ENCODE measurements around the gene SDF4. TPM values are rescaled to one million over a fixed set of nuclear protein-coding genes. Genes with fewer than 3 reads are reported as not detected.

The SDF4 gene
- total and polyA plus RNA-seq, 10 donors, result 39.1 to 145 (median 88.5) TPM

DNA sequence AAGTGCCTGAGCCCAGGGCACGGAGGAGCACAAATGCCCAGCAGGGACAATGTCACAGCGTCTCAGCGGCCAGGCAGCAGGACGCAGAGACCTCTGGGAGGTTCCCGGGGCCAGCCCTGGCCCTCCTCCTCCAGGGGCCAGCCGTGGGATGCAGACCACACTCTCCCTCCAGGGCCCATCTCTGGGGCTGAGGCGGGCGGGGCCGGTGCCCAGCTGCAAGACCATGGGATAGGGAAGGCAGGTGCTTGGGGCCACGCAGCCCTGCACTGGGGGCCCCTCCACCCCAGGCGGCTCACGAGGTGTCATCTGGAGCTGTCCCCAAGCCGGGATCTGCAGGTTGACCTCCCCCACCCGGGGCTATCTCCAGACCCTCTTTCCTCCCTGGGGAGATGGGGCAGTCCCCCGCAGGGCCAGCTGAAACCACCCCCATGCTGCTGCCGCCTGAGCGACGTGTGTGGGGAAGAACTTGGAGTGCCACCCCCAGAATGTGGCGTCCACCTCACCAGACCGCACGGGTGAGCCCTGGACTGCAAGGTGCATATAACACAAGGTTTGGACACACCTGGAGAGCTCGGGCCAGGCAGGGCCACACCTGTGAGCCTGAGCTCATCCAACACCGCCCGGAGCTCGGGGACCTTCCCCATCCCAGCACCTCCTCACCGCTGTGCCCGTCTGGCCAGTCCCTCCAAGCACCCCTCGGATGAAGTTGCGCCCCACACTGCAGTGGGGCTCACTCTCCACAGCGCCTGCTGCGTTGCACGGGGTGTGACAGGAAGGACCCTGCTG lies 62.2 kb downstream of the SDF4 start:
- peaks cover 0 to 73% (median 36%) of the 10 kb centered on the region in 6 donors for H3K4me1 ChIP-seq
- H3K27ac ChIP-seq, result no peak overlapping the region
- H3K4me3 ChIP-seq, result no peak overlapping the region
- intact Hi-C loops (cut with DNase I; ENCODE audit: low total_unique reads), result no loop called here
- 59 to 70% (median 64%) methylated on average over 17 to 32 of the region's 32 CpGs for WGBS, 5 donors
- H3K9me3 ChIP-seq, result no peaks in the 10 kb centered on the region
- DNase-seq, result peak; percentile 75
- no peaks in the 10 kb centered on the region for H3K36me3 ChIP-seq
- TF ChIP-seq, protein P1, sequence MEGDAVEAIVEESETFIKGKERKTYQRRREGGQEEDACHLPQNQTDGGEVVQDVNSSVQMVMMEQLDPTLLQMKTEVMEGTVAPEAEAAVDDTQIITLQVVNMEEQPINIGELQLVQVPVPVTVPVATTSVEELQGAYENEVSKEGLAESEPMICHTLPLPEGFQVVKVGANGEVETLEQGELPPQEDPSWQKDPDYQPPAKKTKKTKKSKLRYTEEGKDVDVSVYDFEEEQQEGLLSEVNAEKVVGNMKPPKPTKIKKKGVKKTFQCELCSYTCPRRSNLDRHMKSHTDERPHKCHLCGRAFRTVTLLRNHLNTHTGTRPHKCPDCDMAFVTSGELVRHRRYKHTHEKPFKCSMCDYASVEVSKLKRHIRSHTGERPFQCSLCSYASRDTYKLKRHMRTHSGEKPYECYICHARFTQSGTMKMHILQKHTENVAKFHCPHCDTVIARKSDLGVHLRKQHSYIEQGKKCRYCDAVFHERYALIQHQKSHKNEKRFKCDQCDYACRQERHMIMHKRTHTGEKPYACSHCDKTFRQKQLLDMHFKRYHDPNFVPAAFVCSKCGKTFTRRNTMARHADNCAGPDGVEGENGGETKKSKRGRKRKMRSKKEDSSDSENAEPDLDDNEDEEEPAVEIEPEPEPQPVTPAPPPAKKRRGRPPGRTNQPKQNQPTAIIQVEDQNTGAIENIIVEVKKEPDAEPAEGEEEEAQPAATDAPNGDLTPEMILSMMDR (IDR thresholded peaks at IDR 0.05 in 8 of 11, conservative IDR thresholded peaks at IDR 0.05 in 3 of 11), result no peak
- TF ChIP-seq POLR2AphosphoS5 (IDR thresholded peaks at IDR 0.05) (no peak), POLR2A (IDR thresholded peaks at IDR 0.05) (no peak)
- peaks cover 0 to 100% (median 80%) of the 10 kb centered on the region in 7 donors for H3K27me3 ChIP-seq (replicated peaks in 1 of 7)

GRCh38 chr1:1168451-1169411 lies 63.1 kb downstream of the SDF4 start:
- WGBS, 5 donors, result 71 to 83% (median 83%) methylated on average over 24 to 37 of the region's 37 CpGs
- TF ChIP-seq, protein P1 (IDR thresholded peaks at IDR 0.05 in 8 of 11, conservative IDR thresholded peaks at IDR 0.05 in 3 of 11), result no peak
- no peak for TF ChIP-seq POLR2A (IDR thresholded peaks at IDR 0.05)
- no peak for TF ChIP-seq POLR2AphosphoS5 (IDR thresholded peaks at IDR 0.05)

GRCh38 chr1:1167841-1168450 lies 63.9 kb downstream of the SDF4 start:
- Histone ChIP-seq H3K27me3 (replicated peaks in 1 of 7) (peaks cover 0 to 98% (median 70%) of the 10 kb centered on the region in 7 donors), H3K9me3 (no peaks in the 10 kb centered on the region), H3K4me1 (peaks cover 0 to 56% (median 22%) of the 10 kb centered on the region in 6 donors), H3K36me3 (no peaks in the 10 kb centered on the region), H3K27ac (no peak overlapping the region), H3K4me3 (no peak overlapping the region)
- peak; percentile 61 for DNase-seq
- intact Hi-C loops (cut with DNase I; ENCODE audit: low total_unique reads), result no loop called here
- WGBS, 5 donors, result 85 to 91% (median 87%) methylated on average over 24 to 36 of the region's 36 CpGs
- TF ChIP-seq, protein P1 (IDR thresholded peaks at IDR 0.05 in 8 of 11, conservative IDR thresholded peaks at IDR 0.05 in 3 of 11), result no peak
- no peak for TF ChIP-seq POLR2A (IDR thresholded peaks at IDR 0.05)
- TF ChIP-seq POLR2AphosphoS5 (IDR thresholded peaks at IDR 0.05), result no peak

More at GRCh38 chr1:1168451-1169411, 63.1 kb downstream of the SDF4 start:
- H3K4me3 ChIP-seq, result no peak overlapping the region
- H3K4me1 ChIP-seq, result peaks cover 0 to 64% (median 30%) of the 10 kb centered on the region in 6 donors
- no peaks in the 10 kb centered on the region for H3K9me3 ChIP-seq
- intact Hi-C loops (cut with DNase I; ENCODE audit: low total_unique reads), result no loop called here
- peaks cover 0 to 98% (median 71%) of the 10 kb centered on the region in 7 donors for H3K27me3 ChIP-seq (replicated peaks in 1 of 7)
- H3K27ac ChIP-seq, result no peak overlapping the region
- no peaks in the 10 kb centered on the region for H3K36me3 ChIP-seq
- DNase-seq, result peak; percentile 66
